GM18858 (cell line): ENCODE measurements around the gene CRTC3.
"Not testable (repeated sequence)": the region's sequence is repeated elsewhere in the genome, so short reads cannot be mapped to it uniquely, and the experiment has no call there.

Experiments used
- ATAC-seq: cut with Tn5 transposase; IDR thresholded peaks from one replicate; pipeline ENCODE4 v1.9.1; 2021; ENCODE audit not compliant: unreplicated experiment

CRTC3 gene

GRCh38 chr15:90667073-90667754 lies 137.5 kb downstream of the CRTC3 start:
- no peak for ATAC-seq

DNA sequence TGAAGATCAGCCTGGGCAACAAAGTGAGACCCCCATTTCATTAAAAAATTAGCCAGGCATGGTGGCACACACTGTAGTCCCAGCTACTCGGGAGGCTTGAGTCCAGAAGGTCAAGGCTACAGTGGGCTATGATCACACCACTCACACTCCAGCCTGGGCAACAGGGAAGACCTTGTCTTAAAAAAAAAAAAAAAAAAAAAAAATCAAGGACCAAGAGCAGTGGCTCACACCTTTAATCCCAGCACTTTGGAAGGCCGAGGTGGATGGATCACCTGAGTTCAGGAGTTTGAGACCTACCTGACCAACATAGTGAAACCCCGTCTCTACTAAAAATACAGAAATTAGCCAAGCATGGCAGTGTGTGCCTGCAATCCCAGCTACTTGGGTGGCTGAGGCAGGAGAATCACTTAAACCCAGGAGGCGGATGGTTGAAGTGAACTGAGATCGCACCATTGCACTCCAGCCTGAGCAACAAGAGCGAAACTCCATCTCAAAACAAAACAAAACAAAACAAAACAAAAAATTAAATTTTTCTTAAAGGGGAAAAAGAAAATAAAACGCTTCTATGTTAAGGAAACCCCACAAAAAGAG lies 138.1 kb downstream of the CRTC3 start:
- not testable (repeated sequence) for ATAC-seq

DNA sequence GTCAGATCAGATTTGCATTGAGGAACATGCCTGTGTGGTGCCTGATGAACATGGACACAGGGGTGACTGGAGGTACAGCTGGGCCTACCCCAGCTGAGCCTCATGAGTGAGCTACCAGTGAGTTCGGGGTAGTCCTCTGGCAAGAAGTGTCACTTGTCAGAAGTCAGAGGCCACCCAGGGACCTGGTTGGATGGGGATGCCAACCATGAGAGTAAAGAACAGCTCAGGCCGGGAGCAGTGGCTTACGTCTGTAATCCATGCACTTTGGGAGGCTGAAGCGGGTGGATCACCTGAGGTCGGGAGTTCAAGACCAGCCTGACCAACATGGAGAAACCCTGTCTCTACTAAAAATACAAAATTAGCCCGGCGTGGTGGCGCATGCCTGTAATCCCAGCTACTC lies 140.9 kb downstream of the CRTC3 start:
- ATAC-seq = not testable (repeated sequence)

DNA sequence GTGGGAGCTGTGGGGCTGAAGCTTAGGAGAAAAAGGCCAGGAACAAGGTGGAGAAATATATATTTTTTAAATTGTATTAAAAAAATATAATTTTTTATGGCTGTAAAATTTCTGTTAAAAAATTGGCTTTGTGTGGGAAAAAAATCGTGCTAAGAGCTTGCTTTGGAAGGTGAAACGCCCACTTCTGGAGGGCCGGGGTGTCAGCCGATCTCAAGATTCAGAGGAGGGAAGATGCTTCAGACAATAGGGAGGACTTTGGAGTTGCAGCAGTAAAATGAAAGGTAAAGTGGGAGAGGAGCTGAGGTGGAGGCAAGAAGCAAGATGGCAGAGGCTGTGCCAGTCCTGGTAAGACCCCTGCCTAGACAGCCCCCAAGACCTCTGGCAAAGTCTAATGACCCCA lies 141.5 kb downstream of the CRTC3 start:
- ATAC-seq = no peak

DNA sequence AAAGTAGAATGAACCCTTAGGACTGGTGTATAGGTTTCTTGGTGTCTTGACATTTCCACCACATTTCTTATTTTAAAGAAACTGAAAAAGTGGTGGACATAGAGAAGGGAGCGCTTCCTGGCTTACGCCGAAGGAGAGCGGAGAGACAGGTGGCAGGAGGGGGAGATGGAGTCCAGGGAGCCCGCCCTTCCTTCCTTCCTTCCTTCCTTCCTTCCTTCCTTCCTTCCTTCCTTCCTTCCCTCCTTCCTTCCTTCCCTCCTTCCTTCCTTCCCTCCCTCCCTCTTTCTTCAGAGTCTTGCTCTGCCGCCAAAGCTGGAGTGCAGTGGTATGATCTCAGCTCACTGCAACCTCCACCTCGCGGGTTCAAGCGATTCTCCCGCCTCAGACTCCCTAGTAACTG lies 143.6 kb downstream of the CRTC3 start:
- not testable (repeated sequence) for ATAC-seq

- ATAC-seq = no peak
Measured at GRCh38 chr15:90674476-90674875, 144.8 kb downstream of the CRTC3 start.

- no peak for ATAC-seq
Measured at GRCh38 chr15:90675464-90675863, 145.7 kb downstream of the CRTC3 start.

DNA sequence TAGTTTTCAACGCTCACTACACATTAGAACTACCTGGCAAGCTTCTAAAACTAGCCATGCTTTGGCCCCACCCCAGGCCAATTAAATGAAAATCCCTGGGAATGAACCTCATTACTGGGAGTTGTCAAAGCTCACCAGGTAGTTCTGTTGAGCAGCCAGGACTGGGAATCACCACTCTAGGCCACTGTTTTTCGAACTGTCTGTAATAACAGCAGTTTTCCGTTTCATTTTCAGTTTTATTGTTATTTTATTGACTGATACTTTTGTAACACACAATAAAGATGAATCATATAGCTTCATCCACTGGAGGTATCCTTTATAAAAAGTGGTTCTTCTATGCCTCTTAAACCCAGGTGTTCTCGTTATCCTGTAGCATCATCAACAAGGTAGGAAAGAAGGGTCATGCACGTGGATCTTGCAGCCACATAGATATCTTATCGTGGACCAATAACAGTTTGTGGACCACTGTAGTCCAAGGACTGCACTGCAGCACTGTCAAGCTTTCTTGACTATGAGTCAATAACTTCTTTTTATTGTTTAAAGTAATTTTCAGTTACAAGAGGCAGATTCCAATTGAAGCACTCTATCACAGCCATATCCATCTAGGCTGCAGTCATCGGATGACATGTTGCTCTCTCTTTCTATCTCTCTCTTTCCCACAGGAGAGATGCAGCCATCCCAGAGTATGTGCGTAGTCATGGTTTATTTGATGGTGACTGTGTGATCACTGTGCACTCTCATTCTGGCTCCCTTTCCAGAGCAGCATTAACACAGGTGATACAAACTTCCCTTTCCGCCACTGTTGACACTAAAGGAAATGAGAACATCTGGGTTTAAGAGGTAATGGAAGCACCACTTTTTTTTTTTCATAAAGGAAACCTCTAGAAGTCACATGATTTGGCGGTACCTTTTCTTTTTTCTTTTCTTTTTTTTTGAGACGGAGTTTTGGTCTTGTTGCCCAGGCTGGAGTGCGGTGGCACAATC lies 148.4 kb downstream of the CRTC3 start:
- ATAC-seq = no peak

DNA sequence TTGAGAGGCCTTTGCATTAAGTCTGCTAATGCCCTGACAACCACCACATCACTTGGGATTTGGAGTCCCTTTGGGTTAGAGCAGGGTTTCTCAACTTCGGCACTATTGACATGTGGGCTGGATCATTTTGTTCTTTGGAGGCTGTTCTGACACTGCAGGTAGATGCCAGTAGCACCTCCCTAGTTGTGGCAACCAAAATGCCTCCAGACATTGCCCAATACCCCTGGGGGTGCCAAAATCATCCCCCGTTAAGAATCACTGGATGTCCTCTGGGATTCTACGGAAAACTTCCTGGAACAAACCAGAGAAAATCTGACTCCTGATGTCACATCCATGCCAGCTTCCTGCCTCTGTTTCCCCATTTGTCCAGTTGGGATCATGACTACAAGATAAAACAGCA lies 150.2 kb downstream of the CRTC3 start:
- ATAC-seq = no peak

DNA sequence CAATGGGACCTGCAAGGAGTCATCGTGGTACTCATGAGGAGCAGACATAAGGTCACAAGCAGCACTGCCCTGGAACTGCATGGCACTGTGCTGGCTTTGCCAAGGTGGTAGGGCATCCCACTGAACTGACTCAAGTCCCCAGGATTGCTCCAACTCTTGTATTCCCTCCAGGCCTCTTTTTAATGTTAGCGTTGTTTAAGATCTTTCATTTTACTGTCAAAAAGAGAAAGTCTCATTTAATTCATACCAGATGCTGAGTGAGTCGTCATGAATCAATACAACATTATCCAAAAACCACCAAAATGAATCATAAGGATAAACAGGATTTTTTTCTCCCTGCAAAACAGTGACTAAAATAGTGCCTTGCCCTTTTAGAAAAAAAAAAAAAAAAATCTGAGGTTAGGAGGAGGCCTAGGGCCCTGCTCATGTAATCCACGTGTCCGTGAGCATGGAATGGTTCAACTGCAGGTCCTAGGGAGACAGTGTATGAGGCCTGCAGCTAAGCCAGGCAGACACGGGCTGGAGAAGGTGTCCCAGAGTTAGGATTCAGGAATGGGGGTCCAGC lies 150.7 kb downstream of the CRTC3 start:
- no peak for ATAC-seq

DNA sequence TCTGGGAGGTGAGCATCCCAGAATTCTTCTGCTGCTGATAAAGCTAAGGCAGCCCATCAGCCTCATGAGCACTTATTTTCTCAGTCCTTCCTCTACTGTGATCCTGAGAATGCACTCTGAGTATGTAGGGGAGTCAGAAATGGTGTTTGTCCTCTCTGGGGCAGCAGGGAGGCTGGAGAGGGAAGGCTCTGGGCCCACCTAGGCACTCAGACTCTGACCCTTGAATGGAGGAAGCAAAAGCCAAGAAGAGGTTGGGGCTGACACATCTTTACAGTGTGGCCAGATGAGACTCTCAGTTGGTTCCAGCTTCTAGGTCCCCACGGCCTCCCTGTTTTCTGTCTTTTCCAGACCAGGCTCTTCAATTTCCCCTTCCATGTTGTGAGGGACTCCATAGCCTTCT lies 151.3 kb downstream of the CRTC3 start:
- ATAC-seq = no peak

DNA sequence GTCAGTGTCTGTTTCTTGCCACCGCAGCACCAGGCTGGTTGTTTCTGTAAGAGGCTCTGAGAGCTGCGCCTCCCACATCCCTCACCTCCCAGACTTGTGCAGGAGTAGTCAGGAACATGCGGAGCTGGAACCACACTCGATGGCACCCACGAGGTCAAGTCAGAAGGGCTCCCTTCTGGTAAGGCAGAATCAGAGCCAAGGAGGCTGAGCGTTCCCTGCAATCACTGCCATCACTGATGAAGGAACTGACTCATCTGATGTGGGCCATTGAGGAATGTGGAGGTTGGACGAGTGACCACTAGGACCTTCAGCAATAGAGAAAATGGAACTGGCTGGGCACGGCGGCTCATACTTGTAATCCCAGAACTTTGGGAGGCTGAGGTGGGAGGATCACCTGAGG lies 151.8 kb downstream of the CRTC3 start:
- ATAC-seq = no peak

DNA sequence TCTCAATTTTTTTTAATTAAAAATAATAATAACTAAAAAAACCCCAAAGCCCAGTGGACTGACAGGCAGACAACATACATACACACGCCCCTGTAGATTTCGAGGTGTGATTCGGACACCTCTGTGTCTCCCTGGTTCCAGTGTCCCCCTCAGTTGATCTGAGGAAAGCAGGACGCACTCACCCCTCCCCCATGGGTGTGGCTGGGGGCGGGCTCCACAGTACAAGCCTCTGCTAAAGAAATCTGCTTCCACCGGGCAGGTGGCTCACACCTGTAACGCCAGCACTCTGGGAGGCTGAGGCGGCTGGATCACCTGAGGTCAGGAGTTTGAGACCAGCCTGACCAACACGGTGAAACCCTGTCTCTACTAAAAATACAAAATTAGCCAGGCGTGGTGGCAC lies 153.6 kb downstream of the CRTC3 start:
- ATAC-seq = no peak

DNA sequence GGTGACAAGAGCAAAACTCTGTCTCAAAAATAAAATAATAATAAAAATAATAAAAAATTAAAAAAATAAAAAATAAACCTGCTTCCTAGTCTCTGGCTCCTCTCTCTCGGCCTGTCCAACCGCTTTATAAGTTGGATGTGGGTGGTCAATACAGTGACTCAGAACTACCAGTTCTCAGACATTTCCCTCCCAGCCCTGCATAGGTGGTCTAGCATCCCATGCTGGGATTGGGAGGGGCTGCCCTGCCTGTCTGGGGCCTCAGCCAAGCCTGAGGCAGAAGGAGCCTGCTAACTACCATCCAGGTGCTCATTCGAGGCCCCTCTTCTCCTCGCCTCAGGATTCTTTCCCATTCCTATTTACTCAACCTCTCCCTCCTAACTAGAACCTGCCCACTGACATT lies 154.2 kb downstream of the CRTC3 start:
- ATAC-seq = no peak

GRCh38 chr15:90684281-90684680 lies 154.6 kb downstream of the CRTC3 start:
- ATAC-seq = no peak

GRCh38 chr15:90685591-90686434 lies 156.1 kb downstream of the CRTC3 start:
- ATAC-seq = peak; percentile 15

DNA sequence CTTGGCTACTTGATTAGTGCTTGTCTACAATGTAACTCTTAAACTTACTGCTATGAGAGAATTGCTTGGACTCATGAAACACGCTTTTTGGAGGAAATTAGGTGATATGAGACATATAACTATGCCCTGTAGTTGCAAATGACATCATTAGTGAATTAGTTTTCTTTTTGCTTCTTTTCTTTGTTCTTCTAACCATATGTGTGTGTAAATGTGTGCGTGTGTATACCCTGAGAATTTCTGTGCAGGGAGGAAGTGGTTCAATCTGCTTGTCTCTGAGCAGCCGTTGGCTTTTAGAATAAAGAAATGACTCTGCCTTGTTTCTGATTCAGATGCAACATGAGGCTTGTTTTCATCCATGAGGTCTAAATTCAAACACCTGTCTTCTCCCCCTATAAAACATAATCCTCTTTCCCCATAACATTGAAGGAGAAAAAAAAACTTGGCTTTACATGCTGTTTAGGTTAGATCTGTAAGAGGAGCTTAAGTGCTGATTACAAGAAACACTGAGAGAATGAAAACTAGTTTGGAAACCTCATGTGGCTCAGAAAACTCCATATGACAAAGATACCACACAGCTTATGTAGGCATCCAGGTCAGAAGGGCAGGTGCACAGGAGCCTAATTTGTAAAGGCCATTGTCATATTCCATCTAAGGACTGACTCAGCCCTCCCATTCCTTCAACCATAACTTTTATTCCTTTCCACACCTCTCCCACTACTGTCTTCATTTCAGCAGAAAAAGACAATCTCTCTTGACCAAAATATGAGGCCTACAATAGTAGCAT lies 156.9 kb downstream of the CRTC3 start:
- peak; percentile 74 for ATAC-seq

- not testable (repeated sequence) for ATAC-seq
Measured at GRCh38 chr15:90689326-90689961, 159.7 kb downstream of the CRTC3 start.

- no peak for ATAC-seq
Measured at GRCh38 chr15:90690585-90690984, 160.9 kb downstream of the CRTC3 start.
